Activated CD8-positive, alpha-beta memory T cell treated with anti-CD3 and anti-CD28 coated beads for 48 hours (primary cell): ENCODE results near the gene LRRC8C.
A peak's percentile ranks its signal among the peaks of the same experiment; 100 is the strongest.

Experiments
- DNase-seq, 3 experiments: peaks; one replicate each; pipeline ENCODE4 v3.0.0-alpha.2; 2020; ENCODE audit warnings: low read depth in 2 of 3, low spot score in 2 of 3

Gene LRRC8C

GRCh38 chr1:89762386-89762778 lies 129.5 kb downstream of the LRRC8C start:
- DNase-seq: no peak

DNA sequence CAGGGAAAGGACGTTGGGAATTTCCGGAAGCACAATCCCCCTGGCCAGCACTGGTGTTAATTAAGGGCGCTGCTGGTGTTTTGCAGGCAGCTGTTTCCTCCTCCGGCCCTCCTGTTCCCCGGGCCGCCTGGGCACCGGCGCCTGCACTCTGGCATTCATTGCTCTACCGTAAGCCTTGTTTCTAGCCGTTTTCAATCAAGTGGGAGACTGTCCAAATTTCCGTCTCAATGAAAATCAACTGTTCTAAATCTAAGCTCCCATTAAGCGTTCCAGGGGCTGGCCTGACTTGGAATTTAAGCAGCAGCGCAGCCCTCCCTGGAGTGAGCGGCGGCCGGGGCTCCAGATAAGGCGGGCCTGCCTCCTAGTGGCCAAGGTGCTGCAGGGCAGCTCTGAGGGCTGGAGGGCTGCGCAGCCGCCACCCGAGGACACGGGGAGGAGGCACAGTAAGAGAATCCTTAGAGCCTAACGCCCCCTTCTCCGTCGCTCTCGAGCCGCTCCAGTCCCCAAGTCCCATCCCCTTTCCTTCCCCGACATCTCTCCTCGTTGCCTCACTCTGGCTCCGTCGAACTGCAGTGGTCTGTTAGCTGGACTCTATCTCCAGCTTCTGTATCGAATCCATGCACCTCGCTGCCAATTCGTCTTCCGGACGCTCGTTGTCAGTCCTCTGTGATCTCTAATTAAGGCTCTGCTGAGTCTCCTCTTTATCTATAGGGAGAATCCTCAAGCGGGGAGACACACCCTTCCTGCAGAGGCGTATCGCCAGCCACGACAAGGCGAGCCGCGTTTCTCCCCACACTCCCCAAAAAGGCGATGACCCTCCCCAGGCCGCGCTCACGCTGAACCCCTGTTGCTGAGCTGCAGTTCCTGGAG lies 130.1 kb downstream of the LRRC8C start:
- peak; percentile 71 to 77 (median 72) for DNase-seq

DNA sequence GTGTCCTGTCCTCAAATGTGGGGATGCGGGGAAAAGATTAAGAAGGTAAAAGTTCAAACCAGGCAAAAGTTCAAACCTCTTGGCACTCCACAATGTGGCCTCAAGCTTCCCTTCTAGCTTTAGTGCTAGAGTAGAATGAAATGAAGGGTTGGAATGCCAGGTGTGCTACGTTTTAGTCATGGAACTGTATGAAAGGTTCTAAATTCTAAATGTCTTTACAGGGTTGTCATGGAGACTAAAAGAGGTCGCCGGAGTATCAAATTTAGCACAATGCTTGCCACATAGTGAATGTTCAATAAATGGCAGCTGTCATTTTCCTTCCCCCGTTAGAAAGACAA lies 130.7 kb downstream of the LRRC8C start:
- DNase-seq: no peak

- DNase-seq: no peak
These were observed 132.9 kb downstream of the LRRC8C start for GRCh38 chr1:89765774-89766173.

- DNase-seq: no peak
These were observed 134.7 kb downstream of the LRRC8C start for GRCh38 chr1:89767618-89768017.
